HG03378 (cell line): ENCODE data around the gene CCL3.
"Not testable (repeated sequence)": the region's sequence is repeated elsewhere in the genome, so short reads cannot be mapped to it uniquely, and the experiment has no call there.

Experiments
- ATAC-seq: cut with Tn5 transposase; IDR thresholded peaks from one replicate; pipeline ENCODE4 v1.9.1; 2021; ENCODE audit warnings: mild to moderate bottlenecking, moderate library complexity; ENCODE audit not compliant: unreplicated experiment

CCL3 gene

DNA sequence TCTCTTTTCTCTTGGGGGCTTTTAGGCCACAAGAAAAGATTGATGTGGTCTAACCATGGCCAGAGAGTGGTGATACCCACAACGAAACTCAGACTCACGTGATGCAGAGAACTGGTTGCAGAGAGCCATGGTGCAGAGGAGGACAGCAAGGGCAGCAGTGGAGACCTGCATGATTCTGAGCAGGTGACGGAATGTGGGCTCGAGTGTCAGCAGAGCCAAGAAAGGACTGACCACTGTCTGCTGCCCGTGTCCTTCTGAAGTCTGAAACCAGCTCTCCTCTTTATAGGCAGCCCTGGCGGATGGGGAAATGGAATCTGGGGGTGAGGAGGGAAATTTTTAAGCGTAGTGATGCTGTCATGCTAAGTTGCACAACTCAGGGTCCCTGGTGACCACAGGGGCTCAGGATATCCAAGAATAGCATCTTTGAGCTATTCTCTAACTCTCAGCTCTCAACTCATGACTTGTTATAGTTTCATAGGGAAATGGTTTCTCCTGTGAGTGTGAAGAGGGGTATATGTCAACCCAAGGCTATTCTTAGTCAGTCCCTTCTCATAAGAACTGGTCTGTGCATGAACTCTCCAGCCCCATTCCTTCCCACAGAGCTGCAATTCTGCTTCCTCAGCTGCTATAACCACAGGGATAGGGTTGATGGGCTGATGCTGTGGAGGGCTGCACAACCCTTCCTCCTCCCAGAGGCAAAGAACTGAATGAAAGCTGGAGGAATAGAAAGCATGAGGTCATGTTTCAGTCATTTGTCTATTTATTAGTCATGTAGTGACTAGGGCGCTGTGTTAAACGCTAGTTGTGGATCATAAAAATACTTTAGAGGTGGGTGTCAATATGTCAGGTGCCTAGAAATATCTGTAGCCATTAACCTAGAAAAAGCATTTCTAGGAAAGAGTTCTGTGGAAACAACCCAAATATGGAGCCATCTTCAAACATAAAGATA lies at the start of gene CCL3:
CCL3 (minus strand) TSS at position 256 of the 949 bp plus-strand sequence; CDS start at position 171, 85 bp downstream.
- peak; percentile 65 for ATAC-seq

DNA sequence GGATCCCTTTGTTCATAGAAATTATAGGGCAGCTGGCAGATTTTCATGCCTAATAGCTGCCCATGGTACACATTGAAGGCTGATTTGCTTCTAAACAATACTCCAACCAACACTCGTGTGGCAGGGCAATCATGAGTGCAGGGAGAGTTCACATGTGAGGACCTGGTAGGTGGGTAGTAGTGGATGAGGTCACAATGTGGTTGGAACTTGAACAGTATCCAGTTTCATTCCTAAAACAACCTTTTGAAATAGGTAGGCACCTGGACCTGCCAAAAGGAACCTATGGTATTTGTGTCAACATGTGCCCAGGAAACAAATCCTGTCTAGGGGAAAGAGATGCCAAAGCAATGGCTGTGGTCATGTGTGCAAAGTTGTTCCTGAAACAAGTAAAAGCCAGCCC lies 46.5 kb upstream of the CCL3 start:
- no peak for ATAC-seq

DNA sequence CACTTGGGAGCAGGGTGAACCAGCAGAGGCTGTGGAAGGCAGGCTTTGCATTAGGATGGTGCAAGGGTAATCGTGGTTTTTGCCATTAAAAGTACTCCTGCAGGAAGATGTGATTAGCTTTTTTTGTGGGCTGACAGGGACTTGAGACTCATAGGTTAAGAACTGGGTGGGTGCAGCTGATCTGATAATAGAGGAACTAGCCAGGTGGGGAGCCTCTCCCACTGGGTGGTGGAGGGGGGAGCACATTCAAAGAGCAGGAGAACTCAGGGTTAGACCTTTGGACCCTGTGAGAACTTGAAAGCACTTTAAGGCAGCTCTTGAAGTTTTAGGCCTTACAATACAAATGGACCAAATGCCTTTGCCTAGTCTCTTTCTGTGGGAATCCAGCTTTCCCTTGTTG lies 46.1 kb upstream of the CCL3 start:
- ATAC-seq, result no peak

DNA sequence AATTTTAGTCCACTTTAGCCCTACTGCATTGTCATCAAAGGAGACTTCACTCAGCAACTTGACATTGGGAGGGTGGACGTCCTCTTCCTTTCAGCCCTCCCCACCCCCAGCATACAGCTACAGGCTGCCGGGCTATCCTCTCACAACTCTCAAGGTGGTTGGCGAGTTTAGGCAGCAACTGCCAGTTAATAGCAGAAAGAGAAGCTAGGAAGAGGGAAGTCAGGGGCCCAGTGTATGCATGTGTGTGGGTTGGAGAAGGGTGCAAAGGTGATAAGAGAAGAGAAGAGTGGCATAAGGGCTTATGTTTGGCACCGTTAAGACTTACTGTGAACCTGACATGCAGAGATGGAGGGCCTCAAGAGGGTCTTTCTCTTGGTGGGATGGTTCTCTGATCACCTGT lies 45.5 kb upstream of the CCL3 start:
- ATAC-seq, result no peak

DNA sequence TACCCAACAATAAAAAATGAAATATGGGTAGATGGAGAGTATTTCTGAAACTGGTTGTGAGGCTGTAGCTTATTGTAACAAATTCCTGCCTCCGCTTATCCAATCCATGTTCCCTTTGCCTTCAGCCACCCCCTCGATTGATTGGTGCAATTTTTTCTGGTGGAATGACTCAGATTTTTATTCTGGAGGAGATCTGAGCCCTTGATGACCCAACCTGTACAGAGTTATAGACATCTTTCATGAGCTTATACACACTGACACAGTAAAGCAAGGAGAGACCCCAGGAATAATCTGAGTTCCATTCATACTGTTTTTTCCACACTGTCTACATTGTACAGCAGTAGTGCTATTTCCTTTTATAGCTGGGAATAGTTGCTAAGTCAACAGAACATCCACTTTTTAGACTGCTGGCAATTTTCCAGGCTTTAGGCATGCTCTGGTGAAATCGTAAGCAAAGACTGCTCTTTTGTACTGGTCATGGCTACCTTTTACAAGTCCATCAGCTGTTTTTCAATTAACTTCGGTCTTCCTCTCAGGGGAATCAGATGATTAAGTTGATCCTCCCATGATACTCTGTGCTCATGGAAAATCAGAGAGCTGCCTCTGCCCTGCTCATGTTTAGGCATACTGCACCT lies 43.8 kb upstream of the CCL3 start:
- ATAC-seq, result no peak

DNA sequence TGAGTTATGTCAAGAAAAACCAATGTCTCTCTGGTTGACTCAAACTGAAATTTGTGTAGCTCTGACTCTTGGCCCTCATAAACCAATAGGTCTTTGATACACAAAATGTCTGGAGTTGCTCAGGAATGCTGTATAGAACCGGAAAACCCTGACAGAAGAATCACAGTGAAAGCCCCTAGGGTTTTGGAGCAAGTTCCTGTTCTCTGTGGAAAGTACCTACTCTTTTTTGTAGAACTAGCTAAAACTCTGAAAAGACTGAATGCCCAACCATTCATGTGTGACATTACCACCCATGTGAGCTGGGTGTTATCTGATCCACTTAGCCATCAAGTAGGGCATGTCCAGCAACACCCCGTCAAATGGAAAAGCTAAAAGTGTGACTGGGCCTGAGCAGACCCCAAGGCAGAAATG lies 42.5 kb upstream of the CCL3 start:
- no peak for ATAC-seq

DNA sequence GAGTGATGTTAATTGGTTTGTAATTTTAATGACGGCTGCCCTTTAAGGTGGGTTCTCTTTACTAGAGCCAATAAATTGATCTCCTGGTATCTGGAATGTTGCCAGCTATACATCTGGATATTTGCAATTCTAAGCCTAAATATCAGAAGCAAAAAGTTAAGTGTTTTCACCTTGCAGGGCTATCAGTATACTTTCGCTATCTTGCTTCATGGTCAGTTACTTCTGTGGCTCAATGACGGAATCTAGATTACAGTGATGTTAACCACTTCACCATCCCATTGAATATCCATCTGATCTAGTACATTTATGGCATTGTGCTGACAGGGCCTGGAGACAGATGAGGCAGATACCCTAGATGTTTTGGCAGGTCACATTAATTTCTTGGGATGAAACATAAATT lies 42.0 kb upstream of the CCL3 start:
- no peak for ATAC-seq

DNA sequence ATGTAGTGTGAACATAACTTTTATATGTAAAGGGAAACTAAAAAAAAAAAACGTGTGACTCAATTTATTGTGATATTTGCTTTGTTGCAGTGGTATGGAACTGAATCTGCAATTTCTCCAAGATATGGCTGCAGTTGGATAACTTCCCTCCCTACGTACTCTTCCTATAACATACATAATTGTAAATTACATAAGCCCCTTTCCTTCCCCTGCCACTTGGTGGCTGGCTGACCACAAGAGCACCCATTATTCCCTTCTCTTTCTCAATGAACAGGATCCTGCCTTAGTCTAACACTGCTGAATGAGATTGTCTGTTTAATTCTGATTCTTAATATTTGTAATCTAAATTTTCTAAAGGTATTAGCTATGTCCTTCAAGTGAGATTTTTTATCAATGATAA lies 41.5 kb upstream of the CCL3 start:
- ATAC-seq, result no peak

DNA sequence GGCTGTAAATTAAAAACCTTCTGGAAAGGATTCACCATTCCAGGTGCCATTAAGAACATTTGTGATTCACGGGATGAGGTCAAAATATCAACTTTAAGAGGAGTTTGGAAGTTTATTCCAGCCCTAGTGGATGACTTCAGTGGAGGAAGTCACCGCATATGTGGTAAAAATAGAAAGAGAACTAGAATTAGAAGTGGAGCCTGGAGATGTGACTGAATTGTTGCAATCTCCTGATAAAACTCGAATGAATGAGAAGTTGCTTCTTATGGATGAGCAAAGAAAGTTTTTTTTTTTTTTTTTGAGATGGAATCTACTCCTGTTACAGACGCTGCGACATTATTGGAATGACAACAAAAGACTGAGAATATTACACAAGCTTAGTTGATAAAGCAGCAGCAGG lies 40.4 kb upstream of the CCL3 start:
- ATAC-seq, result no peak

DNA sequence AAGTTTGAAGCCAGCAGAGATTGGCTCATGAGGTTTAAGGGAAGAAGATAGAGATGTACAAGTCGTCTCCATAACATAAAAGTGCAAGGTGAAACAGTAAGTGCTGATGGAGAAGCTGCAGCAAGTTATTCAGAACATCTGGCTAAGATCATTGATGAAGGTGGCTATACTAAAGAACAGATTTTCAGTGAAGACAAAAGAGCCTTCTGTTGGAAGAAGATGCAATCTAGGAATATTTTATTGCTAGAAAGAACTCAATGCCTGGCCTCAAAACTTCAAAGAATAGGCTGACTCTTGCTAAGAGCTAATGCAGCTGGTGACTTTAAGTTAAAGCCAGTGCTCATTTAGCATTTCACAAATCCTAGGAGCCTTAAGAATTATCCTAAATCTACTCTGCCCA lies 39.7 kb upstream of the CCL3 start:
- ATAC-seq, result no peak

DNA sequence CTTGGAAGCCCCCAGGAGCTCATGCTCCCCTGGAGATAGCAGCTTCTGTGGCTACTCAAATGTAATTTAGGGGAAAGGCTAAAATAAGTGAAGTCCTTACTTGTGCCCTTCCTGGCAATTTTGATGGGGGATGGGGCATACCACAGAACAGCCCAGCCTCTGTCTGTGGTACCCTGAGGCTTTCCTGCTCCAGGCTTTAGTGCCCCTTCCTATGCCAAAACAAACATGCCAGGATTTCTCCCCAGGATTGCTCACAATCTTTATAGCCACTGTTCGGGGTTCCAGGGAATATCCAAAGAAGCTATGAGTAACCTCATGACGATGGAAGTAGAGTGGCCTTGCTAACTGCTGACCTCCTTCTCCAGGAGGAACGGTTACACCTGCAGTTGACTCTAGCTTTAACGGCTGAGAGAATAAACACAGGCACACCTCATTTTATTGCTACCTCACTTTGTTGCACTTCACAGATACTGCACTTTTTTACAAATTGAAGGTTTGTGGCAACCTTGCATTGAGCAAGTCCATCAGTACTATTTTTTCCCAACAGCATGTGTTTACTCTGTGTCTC lies 38.6 kb upstream of the CCL3 start:
- ATAC-seq, result no peak

DNA sequence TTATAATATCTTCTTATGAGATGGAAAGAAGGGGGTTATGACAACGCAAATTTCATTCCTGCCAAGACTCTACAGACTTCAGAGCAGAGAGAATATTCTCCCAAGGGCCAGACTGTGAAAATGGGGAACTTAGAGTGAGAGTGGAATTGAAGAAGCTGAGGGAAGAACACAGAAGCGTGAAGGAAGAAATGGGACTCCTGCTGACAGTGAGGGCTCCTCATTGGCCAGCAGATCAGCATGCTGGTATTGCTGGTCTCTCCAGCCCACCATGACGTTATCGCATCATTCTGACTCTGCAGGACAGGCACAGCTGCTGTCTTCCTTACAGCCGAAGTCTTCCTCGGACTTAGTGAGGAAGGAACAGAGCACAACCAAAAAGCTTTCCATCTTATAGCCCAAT lies 38.0 kb upstream of the CCL3 start:
- no peak for ATAC-seq

DNA sequence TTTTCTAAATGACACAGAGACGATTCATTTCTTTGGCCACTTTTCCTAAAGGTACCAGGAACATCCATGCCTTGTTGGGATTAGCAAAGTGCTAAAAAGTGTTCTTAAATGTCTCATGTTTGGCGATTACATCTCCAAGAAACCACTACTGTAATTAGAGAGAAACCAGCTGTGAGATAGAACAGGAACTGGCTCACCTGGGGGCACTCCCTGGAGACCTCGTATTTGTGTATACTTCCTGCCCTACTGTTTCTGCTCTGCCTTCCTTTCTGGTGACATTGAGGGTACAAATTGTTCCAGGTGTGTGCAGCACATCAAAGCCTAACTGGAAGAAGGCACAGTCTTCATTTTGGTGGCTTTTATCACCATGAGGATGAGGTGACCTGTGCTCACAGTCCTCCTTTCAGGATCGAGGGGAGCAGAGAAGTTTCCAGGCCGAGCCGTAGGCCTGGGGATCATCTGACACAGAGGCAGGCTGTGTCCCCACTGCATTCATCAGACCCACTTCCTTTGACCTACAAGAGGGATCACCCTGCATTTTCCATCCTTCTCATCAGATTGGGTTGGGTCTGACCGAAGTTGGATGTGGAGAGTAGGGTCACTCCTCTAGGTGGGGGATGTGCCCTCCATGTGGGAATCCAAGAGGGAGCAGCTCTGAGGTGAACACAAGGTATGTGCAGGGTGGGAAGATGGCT lies 37.4 kb upstream of the CCL3 start:
- ATAC-seq, result no peak

DNA sequence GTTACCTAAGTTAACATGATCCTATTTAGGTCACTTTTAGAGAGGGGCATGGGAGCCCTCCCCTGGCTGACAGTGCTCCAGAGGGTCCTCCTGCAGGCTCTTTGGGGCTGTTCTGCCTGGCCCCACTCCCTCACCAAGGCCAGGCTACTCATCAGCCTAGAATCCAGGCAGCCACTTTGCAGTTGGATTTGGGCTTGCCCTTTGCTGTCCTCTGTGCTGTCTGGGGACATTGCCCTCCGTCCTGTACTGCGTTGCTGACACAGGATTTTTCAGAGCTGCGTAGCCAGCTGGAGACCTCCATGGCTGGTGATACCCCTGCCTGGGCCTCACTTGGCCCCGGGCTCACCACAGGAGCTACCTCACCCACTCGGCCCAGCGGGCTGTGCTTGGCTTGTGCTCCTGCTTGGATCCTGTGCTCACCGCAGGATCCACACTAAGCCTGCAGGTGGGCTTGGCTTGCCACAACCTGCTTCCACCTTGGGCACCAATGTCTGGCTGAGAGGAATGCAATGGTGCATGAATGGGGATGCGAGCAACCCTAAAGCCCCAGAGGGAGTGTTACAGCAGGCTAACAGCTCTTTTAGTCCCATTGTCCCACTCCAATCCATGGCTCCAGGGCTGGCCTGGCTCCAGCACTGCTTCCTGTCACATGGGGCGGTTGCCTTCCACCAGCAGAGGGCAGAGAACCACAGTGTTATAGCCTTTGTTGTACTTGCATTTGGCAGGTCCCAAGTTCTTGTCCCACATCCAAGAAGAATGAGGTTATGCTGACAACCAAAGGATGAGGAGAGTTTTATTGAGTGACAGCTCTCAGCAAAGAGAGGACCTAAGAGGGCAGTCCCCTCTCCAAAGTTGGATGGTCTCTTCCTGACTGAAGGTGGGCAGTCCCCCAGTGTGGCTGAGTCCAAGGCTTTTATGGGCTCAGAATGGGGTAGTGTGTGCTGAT lies 35.2 kb upstream of the CCL3 start:
- no peak for ATAC-seq

DNA sequence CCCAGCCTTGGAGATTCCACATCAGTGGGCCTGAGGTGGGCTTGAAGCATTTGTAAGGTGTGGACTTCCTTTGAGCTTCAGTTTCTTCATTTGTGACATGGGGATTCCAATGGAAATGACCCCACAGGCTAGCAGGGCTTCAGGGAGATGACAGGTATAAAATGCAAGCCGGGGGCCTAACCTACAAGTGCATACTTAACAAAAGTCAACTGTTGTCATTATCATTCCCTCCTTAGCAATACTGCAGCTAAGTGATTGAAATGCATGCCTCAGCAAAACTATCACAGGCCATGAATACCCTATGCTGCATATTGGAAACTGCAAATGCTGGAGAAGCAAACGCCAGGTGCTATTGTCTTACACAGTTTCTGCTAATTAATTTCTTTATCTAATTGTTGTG lies 33.5 kb upstream of the CCL3 start:
- ATAC-seq, result no peak

DNA sequence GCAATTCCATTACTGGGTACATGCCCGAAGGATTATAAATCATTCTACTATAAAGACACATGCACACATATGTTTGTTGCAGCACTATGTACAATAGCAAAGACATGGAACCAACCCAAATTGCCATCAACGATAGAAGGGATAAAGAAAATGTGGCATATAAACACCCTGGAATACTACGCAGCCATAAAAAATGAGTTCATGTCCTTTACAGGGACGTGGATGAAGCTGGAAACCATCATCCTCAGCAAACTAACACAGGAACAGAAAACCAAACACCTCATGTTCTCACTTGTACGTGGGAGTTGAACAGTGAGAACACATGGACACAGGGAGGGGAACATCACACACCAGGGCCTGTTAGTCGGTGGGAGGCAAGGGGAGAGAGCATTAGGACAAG lies 31.2 kb upstream of the CCL3 start:
- not testable (repeated sequence) for ATAC-seq

DNA sequence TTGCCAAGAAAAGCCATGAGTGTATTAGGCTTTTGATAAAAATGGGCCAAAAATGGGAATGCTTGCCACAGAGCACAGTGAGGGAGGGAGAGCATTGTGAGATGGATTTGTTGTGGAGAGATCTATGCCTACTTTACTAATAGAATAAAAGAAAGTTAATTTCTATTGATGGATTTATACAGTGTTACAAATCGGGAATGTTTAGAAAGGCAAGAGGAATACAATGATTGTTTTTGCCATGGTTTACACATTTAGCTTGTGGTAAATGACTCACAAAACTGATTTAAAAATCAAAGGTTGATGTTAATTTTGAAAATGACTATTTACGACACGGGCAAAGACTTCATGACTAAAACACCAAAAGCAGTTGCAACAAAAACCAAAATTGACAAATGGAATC lies 30.3 kb upstream of the CCL3 start:
- no peak for ATAC-seq

DNA sequence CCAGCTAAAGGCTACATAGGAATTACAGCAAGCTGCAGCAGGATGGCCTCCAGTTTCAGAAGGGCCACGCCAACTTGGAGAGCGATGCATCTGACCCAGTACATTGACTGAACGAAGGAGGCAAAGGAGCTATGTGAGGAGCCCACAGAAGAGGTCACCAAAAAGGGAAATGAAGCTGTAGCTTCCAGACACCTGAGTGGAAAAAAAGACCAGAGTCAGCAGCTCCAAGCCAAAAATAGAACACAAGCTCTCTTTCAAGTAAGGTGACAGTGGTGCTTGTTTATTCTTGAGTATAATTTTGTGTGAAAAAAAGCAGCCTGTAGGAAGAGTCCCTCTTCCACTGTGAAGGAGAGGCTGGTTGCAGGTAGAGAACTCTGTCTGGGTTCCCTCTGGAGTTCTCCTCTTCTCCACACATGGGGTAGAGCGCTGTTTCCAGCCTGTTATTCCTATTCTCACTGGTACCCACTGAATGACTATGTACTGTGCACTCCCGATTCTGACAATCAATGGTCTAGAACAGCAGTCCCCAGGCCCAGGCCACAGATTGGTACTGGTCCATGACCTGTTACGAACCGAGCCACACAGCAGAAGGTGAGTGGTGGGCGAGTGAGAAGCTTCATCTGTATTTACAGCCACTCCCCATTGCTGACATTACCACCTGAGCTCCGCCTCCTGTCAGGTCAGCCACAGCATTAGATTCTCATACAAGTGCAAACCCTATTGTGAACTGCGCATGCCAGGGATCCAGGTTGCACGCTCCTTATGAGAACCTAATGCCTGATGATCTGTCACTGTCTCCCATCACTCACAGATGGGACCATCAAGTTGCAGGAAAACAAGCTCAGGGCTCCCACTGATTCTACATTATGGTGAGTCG lies 28.8 kb upstream of the CCL3 start:
- ATAC-seq, result no peak
